ENCODE results near the gene MMD.
"Not testable (repeated sequence)": the region's sequence is repeated elsewhere in the genome, so short reads cannot be mapped to it uniquely, and the experiment has no call there.

The MMD gene

DNA sequence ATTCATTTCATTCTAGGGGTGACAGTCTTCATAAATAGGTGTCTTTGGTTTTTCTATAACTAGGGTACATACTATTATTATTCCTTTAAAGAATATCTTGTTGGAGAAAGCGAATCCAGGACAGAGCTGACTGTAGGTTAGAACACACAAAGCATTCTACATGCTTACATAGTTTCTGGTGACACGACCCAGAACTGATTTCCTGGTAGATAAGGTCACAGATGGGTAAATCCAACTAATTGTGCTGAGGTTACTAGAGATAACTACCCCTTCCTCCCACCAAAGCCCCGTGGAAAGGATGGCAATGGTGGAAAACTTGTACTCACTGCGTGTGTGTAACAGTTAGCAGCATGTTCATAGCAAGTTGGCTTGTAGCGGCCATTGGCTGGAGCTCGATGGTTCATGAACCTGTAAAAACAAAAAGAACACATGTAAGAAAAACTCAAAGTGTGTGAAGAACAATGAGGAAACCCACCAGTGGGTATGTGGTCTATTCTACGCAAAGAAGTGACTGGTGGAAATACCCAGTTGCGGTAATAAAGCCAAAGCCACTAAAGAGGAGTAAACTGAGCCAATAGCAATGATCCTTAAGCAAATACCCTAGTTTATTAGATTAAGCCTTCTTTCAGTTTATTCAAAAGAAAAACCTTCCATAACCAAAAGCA lies 7.7 kb downstream of the MMD start:
- DNase-seq (ENCODE audit: low read depth), result no peak
- no peak overlapping the region for H3K4me3 ChIP-seq (ENCODE audit: control insufficient read depth, low read depth, low read length)
- no peak for TF ChIP-seq CTCF (IDR thresholded peaks at IDR 0.05; ENCODE audit: control insufficient read depth, insufficient read depth, low read depth, low read length, missing control alignments)

GRCh38 chr17:55411463-55411855 lies 10.2 kb downstream of the MMD start:
- no peak overlapping the region for H3K4me3 ChIP-seq (ENCODE audit: control insufficient read depth, low read depth, low read length)
- TF ChIP-seq CTCF (IDR thresholded peaks at IDR 0.05; ENCODE audit: control insufficient read depth, insufficient read depth, low read depth, low read length, missing control alignments), result no peak
- no peak for DNase-seq (ENCODE audit: low read depth)

DNA sequence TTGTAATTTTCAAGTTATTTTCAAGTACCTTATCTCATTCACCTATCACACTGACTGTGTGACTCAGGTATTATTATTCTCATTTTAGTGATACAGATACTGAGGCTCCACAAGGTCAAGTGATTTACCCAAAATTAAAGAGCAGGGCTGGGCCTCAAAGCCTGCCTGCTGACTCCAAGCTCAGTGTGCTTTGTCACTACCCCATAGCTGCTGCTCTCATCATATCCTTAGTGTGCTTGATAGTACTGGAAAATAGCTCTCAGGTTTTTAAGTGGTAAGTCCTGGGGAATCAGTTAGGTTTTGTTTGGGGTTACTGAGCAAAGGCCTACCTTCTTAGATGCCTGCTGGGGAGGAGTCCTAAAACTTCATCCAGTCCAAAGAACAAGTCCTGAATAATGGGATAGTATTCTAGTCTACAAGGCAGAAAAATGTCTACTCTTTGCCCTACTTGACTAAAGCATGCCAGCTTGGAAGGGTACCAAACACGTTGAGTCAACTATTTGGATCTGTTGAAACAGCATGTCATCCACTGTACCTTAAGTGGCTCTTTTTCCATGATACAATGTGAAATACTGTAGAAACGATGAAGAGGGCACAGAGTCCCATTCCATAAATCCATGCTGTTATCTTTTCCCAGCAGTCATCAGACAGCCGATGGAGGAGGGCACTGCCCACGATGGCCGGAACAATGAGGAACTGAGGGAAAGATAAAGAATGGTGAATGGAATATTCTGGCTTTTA lies 10.7 kb downstream of the MMD start:
- no peak for TF ChIP-seq CTCF (IDR thresholded peaks at IDR 0.05; ENCODE audit: control insufficient read depth, insufficient read depth, low read depth, low read length, missing control alignments)
- H3K4me3 ChIP-seq (ENCODE audit: control insufficient read depth, low read depth, low read length), result no peak overlapping the region
- DNase-seq (ENCODE audit: low read depth), result no peak

DNA sequence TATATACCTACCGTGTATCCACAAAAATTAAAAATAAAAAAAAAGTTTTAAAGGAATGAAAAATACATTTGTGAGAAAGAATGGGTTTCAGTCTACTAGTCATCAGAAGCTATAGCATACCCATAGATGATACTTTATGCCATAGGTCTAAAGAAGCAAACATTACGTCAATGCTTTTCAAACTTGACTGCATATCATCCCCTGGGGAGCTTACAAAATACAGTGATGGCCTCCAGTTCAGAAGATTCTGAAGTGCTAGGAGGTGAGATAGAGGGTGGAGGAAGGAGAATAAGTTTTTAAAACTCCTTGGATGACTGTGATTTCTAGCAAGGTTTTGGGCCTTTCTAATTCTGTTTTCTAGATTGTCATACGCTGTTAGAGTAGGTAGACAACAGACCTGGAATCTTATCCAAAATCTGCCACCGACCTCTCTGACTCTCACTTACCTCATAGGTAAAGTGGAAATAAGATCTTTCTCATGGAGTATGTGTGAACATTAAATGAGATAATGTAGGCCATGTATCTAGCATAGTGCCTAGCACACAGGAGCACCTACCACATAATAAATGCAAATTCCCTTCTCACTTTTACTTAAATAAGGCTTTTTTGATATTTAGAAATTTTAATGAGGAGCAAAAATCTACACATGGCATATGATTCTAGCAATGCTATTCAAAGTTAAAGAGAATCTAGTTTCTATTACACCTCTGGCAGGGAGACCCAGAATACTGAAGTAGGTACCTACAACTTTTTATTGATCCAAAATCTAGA lies 12.4 kb downstream of the MMD start:
- no peak for TF ChIP-seq CTCF (IDR thresholded peaks at IDR 0.05; ENCODE audit: control insufficient read depth, insufficient read depth, low read depth, low read length, missing control alignments)
- no peak for DNase-seq (ENCODE audit: low read depth)
- no peak overlapping the region for H3K4me3 ChIP-seq (ENCODE audit: control insufficient read depth, low read depth, low read length)

DNA sequence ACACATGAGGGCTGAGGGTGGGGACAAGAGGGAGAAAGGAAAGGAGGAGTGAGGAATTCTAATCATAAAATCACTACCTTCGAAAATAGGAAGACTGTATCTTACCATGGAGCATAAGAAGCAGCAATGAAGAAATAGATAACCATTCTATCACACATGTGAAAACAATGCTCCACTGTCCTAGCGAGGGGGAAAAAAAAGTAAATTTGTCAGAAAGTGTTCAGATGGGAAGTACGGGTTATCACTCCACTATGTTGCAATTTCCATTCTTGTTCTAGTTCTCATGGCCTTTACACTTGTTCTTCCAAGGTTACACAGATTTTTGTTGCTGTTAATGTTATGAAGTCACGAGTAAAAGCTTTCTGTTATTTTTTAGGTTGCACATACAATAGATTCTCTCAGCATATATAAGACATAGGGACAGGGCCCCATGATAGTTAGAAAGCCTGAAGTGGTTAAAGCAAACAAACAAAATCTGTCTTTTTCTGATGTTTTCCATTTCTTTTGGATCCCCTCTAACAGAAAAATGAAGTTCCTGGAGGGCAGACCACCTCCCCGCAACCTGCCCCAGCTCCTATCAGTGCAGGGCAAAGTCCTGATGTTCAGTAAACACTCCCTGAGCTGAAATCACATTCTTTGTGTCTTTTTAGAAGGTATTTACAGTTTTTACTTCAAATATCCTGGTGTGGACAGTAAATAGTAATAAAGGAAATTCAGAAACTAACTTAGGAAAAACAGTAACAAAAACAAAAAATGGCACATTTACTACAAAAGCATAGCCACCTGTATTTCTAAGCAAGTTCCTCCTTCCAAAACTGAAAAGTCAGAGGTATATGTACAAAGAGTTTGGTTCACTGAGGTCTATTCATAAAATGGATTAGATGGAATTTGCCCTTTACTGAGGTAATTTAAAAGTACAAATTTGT lies 13.7 kb downstream of the MMD start:
- no peak for DNase-seq (ENCODE audit: low read depth)
- TF ChIP-seq CTCF (IDR thresholded peaks at IDR 0.05; ENCODE audit: control insufficient read depth, insufficient read depth, low read depth, low read length, missing control alignments), result no peak

GRCh38 chr17:55405600-55405999 lies 16.0 kb downstream of the MMD start:
- no peak for TF ChIP-seq CTCF (IDR thresholded peaks at IDR 0.05; ENCODE audit: control insufficient read depth, insufficient read depth, low read depth, low read length, missing control alignments)
- DNase-seq (ENCODE audit: low read depth), result no peak

More for the DNA sequence above, 13.7 kb downstream of the MMD start:
- no peak overlapping the region for H3K4me3 ChIP-seq (ENCODE audit: control insufficient read depth, low read depth, low read length)

GRCh38 chr17:55404197-55404596 lies 17.4 kb downstream of the MMD start:
- not testable (repeated sequence) for H3K4me3 ChIP-seq (ENCODE audit: control insufficient read depth, low read depth, low read length); DNase-seq (ENCODE audit: low read depth)

More at GRCh38 chr17:55405600-55405999, 16.0 kb downstream of the MMD start:
- no peak overlapping the region for H3K4me3 ChIP-seq (ENCODE audit: control insufficient read depth, low read depth, low read length)
